HL-60/S4 (cell line): Measurements from ENCODE around the gene NOD1.
"Not testable (repeated sequence)": the region's sequence is repeated elsewhere in the genome, so short reads cannot be mapped to it uniquely, and the experiment has no call there.

Experiments
- in situ Hi-C: fragments of 300-500 bp; cut with MboI; formaldehyde crosslinking; loops from 2 replicates; pipeline ENCODE4 v1.14.3; 2022; ENCODE audit warnings: low sequenced_read_pairs

NOD1 gene

GRCh38 chr7:30423788-30424505 lies 54.6 kb downstream of the NOD1 start:
- in situ Hi-C loops = no loop called here

- in situ Hi-C loops = no loop called here
Measured at GRCh38 chr7:30422922-30423321, 55.7 kb downstream of the NOD1 start.

- in situ Hi-C loops = no loop called here
Measured at GRCh38 chr7:30421647-30422196, 56.9 kb downstream of the NOD1 start.

DNA sequence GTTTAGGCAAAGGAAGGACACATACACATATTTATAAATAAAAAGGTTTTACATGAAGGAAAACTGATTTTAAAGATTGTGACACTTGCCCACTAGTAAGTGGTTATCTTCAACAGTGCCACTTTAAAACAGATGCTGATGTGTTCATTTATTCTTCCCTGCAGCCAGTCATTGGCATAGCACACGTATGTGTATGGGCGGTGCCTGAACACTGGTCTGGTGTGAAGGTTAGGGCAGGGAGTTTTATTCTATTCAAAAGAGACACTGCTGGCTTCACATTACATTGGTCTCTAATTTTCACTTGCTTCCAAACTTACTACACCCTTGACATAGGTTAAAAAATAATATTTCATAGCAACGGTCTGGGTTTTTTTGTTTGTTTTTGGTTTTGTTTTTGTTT lies 57.9 kb downstream of the NOD1 start:
- in situ Hi-C loops = no loop called here

DNA sequence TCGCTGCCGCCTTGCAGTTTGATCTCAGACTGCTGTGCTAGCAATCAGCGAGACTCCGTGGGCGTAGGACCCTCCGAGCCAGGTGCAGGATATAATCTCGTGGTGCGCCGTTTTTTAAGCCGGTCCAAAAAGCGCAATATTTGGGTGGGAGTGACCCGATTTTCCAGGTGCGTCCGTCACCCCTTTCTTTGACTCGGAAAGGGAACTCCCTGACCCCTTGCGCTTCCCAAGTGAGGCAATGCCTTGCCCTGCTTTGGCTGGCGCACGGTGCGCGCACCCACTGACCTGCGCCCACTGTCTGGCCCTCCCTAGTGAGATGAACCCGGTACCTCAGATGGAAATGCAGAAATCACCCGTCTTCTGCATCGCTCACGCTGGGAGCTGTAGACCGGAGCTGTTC lies 58.5 kb downstream of the NOD1 start:
- in situ Hi-C loops = not testable (repeated sequence)

DNA sequence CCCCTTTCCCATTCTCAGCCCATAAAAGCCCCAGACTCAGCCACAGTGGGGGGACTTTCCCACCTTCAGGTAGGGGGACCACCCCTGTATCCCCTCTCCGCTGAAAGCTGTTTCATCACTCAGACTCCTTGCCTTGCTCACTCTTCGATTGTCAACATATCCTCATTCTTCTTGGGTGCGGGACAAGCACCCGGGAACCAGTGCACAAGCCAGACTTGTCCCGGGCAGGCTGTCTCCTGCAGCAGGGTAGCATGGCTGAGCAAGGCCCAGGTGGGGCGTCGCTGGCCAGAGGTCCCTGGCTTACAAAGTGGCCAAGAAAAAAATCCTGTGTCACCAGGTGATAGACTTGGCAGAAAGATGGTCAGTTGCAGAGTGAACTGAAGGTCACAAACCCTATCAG lies 64.7 kb downstream of the NOD1 start:
- in situ Hi-C loops = no loop called here

DNA sequence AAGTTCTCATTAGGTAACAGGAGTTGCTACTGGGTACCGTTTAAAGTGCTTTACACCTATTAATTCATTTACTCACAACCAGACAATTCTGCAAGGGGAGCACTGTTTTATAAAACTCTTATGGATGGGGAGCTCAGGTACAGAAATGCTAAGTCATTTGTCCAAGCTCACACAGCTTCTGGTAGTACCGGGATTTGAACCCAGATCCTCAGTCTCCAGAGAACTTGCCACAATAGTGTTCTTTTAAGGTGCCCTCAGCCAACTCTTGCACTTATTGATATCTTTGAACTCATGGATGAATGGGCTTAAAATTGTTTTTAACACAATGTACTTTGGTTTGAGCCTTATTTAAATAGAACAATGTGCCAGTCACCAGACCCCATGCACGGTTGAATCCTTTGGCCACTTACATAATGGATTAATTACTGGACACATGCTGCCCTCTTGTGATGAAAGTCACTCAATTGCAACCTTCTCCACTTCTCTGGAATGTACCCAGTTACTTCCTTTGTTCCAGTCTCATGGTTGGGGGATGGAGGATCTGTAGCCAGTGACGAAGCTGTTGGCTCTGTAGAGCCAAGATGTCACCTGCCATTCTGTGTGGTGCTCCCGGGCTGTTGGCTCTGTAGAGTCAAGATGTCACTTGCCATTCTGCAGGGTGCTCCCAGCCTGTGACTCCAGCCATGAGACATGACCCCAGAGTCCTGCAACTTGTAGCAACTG lies 65.6 kb downstream of the NOD1 start:
- in situ Hi-C loops = no loop called here

- in situ Hi-C loops = no loop called here
Measured at GRCh38 chr7:30411897-30412296, 66.7 kb downstream of the NOD1 start.

- in situ Hi-C loops = no loop called here
Measured at GRCh38 chr7:30411173-30411572, 67.4 kb downstream of the NOD1 start.

DNA sequence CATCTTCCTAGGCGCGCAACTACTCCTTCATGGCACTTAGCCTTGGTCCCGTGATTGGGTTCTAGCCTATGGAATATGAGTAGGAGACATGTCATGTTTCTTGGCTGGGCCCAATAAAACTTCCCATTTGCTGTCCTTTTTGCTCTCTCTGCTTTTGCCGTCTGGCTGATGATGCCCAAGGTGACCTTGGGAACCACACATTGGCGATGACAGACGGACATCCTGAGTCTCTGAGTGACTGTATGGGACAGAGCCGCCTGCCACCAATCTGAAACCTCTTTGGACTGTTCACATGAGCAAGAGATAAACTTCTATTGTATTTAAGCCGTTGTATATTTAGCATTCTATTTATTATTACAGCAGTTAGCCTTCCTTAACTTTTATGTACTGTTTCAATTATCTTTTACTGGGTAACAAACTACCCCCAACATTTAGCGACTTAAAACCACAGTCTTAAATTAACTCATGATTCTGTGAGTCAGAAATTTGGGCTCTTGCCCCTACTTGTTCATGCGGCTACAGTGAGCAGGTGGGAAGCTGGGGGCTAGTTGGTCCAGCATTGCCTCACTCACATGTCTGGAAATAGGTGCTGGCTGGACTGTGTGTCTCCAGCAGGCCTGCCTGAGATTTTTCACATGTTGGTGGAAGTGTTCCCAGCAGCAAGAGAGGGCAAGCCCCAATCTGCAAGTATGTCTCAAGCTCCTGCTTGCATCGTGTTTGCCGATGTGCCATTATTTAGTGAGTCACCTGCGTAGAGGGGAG lies 71.7 kb downstream of the NOD1 start:
- in situ Hi-C loops = no loop called here

DNA sequence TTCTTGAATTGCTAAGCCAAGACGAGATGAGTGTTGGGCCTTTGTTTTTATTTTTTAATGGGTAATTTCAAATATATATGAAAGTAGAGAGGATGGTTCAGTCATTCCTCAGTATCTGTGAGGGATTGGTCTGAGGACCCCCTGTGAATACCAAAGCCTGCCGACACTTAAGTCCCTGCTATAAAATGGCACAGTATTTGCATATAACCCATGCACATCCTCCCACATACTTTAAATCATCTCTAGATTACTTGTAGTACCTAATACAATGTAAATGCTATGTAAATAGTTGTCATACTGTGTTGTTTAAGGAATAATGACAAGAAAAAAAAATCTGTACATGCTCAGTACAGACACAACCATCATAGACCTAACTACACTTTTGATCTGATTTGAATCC lies 73.4 kb downstream of the NOD1 start:
- in situ Hi-C loops = no loop called here

DNA sequence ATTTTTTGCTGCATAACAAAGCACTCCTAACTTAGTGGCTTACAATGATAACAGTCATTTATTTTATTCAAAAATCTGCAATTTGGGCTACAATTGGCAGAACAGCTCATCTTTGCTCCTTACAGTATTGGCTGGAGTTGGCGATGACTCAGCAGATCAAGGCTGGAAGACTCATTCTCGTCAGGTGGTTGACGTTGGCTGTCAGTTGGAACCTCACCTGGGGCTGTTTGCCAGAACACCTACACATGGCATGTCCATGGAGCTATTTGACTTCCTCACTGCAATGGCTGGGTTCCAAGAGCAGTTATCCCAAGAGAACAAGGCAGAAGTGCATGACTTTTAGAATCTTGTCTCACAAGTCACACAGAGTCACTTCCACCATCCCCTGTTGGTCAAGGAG lies 75.1 kb downstream of the NOD1 start:
- in situ Hi-C loops = no loop called here

DNA sequence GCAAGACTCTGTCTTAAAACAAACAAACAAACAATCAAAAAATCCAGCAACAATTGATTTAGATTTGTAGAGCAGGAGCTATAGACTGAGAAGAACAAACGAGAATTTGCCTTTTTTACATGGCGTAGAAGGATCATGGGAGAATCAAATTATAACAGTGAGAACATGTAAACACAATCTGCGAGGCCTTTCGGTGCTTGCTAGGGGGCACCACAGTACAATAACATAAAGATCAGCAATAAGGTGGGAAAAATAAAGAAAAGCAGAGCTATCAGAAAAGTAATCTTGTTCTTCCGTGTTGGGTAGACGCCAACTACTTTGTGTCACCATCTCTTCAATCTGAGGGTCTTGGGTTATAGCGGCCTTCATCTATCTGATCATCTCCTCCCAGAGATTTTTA lies 82.2 kb downstream of the NOD1 start:
- in situ Hi-C loops = no loop called here

DNA sequence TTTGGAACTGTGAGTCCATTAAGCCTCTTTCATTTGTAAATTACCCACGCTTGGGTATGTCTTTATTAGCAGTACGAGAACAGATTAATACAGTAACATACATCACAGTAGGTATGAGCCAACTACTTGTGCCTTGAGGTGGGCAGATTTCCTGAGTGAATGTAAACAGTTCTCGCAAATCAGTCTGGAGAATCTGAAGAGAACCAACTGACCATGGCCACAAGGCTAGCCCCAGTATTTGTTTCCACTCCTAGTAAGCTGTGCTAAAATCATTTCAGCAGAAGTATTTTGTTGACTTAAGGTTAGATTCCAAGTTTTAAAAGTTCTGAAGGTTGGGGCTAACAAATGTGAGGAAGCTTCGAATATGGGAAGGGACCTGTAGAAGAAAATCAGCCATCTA lies 82.9 kb downstream of the NOD1 start:
- in situ Hi-C loops = no loop called here

DNA sequence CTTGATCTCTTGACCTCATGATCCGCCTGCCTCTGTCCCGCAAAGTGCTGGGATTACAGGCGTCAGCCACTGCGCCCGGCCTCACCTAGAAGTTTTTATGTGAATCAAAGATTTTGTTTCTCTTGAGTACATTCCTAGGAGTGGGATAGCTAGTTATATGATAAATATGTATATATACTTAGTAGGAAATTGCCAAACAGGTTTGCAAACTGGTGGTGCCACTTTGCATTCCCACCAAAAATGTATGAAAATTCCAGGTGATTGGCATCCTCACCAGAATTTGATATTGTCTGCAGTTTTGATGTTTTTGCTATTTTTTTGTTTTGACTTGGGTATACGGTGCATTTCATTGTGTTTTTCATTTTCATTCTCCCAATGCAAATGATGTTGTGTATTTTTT lies 86.8 kb downstream of the NOD1 start:
- in situ Hi-C loops = no loop called here

DNA sequence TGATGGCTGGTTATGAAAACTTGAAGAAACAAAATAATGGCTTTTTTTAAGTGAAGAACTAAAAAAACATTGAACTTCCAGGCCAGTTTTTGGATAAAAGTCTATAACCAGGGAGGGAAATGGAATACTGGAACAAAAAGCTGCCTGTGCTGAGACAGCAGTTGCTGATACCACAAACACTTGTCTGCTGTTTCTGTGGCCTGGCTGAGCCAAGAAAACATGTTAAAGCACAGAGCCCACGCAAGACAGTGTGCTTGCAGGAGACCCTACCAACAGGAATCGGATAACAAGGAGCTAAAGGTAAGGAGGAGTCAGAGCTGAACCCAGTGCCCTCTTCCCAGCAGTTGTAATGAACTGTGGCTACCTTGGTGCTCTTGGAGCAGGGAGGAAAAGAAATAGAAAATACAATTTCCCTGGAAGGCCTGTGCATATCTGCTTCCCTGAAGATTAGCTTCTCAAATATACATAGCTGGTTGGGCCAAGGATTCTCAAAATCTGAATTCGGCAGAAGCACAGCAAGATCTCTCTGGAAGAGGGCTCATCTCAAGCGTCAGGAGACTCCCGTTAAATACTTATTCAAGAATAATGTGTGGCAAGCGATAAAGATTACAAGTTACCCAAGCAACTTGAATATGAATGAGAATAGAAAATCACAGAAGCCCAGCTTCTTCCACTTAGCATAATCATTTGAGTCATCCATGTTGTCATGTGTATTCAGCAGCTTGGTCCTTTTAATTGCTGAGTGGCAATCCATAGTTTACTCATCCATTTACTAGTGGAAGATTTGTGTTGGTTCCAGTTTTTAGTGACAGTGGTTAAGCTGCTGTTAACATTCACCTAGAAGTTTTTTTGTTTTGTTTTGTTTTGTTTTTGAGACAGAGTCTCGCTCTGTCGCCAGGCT lies 87.6 kb downstream of the NOD1 start:
- in situ Hi-C loops = no loop called here

DNA sequence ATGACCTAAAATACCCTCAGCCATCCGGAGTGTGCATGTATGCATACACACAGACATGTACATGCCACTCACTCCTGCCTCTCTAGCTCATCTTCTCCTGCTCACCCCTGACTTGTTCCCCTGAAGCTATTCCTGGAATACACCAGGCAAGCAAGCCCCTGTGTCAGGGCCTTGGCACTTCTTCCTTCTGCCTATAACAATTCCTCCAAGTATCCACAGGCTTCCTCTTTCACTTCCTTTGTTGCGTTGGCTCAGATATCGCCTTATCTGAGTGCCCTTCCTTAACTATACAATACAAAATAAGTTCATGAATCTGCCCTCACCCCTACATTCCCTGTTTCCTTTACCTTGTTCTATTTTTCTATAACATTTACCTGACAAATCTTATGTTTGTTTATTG lies 88.8 kb downstream of the NOD1 start:
- in situ Hi-C loops = no loop called here

DNA sequence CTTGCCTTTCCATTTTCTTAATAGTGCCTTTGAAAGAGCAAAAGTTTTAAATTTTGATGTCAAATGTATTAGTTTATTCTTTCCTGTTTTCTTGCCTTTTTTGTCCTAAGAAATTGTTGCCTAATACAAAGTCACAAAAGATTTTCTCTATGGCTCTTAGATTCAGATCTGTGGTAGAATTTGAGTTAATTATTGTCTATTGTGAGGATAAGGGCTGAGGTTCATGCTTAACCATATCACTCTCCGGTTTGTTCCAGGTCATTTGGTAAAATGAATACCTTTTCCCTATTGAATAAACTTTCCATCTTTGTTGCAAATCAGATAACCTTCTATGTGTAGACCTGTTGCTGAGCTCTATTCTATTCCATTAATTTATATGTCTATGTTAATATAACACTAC lies 96.0 kb downstream of the NOD1 start:
- in situ Hi-C loops = no loop called here

DNA sequence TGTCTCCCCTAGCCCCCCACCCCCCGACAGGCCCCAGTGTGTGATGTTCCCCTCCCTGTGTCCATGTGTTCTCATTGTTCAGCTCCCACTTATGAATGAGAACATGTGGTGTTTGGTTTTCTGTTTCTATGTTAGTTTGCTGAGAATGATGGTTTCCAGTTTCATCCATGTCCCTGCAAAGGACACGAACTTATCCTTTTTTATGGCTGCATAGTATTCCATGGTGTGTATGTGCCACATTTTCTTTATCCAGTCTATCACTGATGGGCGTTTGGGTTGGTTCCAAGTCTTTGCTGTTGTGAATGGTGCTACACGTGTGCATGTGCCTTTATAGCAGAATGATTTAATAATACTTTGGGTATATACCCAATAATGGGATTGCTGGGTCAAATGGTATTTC lies 97.8 kb downstream of the NOD1 start:
- in situ Hi-C loops = not testable (repeated sequence)

- in situ Hi-C loops = no loop called here
Measured at GRCh38 chr7:30380294-30380693, 98.3 kb downstream of the NOD1 start.

DNA sequence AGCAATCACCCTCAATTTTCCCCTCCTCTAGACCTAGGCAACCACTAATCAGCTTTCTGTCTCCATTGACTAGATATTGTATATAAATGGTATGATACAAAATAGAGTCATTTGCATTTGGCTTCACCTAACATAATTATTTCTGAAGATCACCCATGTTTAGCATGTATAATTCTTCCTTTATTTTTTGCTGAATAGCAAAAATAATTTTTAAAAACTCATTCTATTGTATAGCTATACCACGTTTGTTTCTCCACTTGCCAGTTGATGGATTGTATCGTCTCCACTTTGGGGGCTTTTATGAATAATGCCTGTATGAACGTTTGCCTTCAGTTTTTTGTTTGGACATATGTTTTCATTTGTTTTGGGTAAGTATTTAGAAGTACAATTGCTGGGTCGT lies 98.8 kb downstream of the NOD1 start:
- in situ Hi-C loops = no loop called here
